ENCODE results near the gene PHACTR3. TPM values are rescaled to one million over a fixed set of nuclear protein-coding genes. Genes with fewer than 3 reads are reported as not detected.

Gene PHACTR3
- total RNA-seq, 1 experiment from 2014 or later, result 10.0 TPM

DNA sequence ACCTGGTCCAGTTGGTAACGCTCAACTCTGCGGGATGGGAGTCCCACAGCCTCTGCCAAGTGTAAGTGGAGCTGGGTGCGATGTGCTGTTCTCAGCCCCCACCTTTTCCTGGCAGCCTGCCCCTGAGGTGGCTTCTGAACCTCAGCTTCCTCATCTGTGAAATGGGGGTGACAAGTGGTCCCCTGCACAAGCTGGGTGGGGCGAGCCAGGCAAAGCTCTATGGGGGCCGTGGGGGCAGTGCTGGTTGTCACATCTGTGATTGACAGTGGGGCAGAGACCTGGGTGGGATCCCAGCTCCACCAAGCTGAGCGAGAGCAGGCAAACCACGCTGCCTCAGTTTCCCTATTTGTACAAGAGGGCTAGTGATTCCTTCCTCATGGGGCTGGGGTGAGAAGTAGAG, 166.5 kb downstream of the PHACTR3 start:
- CTCF ChIA-PET, result interaction anchor here (0.8 to 2.0 kb wide), 3 partner anchors 12 to 79 kb away, joined by 3 to 8 read pairs (median 3); no protein-coding TSS in a partner anchor
- Mint-ChIP-seq H3K9me3 (ENCODE audit: low read depth, unreplicated experiment) (no peaks in the 10 kb centered on the region), H3K4me1 (ENCODE audit: low read depth, unreplicated experiment) (peaks cover 47% of the 10 kb centered on the region), H3K4me3 (ENCODE audit: low read depth, unreplicated experiment) (no peak overlapping the region), H3K27me3 (ENCODE audit: unreplicated experiment) (peaks cover 25% of the 10 kb centered on the region), H3K36me3 (ENCODE audit: insufficient read depth, unreplicated experiment) (peaks cover 6% of the 10 kb centered on the region), H3K27ac (ENCODE audit: unreplicated experiment) (no peak overlapping the region)
- intact Hi-C loops (cut with micrococcal nuclease; ENCODE audit: unreplicated experiment), result loop anchor here (5.0 kb wide), 1 partner anchor 151 kb away; no protein-coding TSS in a partner anchor
- DNase-seq, result no peak
- no TSS peak for BruUV-seq (replicated peaks)
- TF ChIP-seq, protein P1, sequence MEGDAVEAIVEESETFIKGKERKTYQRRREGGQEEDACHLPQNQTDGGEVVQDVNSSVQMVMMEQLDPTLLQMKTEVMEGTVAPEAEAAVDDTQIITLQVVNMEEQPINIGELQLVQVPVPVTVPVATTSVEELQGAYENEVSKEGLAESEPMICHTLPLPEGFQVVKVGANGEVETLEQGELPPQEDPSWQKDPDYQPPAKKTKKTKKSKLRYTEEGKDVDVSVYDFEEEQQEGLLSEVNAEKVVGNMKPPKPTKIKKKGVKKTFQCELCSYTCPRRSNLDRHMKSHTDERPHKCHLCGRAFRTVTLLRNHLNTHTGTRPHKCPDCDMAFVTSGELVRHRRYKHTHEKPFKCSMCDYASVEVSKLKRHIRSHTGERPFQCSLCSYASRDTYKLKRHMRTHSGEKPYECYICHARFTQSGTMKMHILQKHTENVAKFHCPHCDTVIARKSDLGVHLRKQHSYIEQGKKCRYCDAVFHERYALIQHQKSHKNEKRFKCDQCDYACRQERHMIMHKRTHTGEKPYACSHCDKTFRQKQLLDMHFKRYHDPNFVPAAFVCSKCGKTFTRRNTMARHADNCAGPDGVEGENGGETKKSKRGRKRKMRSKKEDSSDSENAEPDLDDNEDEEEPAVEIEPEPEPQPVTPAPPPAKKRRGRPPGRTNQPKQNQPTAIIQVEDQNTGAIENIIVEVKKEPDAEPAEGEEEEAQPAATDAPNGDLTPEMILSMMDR (IDR thresholded peaks at IDR 0.05; ENCODE audit: unreplicated experiment), result no peak

DNA sequence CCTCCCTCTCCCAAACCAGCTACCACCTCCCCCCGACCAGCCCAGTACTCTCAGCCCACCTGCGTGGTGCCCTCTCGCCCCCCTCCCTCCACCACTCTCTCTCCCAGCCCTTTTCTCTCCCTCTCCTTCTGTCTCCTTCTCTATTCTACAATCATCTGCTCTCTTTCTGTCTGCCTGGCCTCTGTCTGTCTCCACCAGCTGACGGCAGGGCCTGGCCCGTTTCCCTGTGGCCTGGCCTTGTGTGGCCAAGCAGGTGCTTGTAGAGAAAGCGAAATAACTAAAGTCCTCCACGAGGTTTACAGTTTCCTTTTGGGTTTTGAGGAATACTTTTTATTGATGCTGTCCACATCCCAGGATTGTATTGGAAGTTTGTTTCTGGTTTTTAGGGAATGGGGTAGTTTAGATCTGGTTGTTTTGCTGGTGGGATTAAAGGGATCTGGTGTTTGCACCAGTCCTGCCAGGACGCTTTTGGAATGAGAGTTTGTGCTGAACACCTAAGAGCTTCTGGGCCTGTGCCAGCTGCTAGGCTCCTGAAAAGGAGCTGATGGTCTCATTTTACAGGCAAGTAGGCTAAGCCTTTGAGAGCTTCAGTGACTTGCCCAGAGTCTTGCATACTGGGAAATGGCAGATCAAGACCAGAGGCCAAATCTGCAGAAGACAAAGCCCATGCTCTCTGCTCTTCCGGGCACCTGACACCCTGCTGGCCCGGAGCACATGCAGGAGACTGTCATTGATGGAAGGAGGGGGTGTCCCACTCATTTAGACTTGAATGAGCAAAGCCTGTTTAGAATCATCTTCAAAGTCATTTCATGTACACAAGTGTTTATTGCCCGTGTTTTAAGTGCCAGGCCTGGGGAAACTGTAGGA, 167.4 kb downstream of the PHACTR3 start:
- intact Hi-C loops (cut with micrococcal nuclease; ENCODE audit: unreplicated experiment), result loop anchor here (5.0 kb wide), 1 partner anchor 151 kb away; no protein-coding TSS in a partner anchor
- Mint-ChIP-seq H3K4me3 (ENCODE audit: low read depth, unreplicated experiment) (no peak overlapping the region), H3K9me3 (ENCODE audit: low read depth, unreplicated experiment) (no peaks in the 10 kb centered on the region), H3K36me3 (ENCODE audit: insufficient read depth, unreplicated experiment) (peaks cover 6% of the 10 kb centered on the region), H3K27me3 (ENCODE audit: unreplicated experiment) (peaks cover 16% of the 10 kb centered on the region), H3K27ac (ENCODE audit: unreplicated experiment) (no peak overlapping the region), H3K4me1 (ENCODE audit: low read depth, unreplicated experiment) (peaks cover 47% of the 10 kb centered on the region)
- BruUV-seq (replicated peaks), result no TSS peak
- CTCF ChIA-PET, result interaction anchor here (0.8 to 2.0 kb wide), 6 partner anchors 9 to 78 kb away, joined by 3 to 8 read pairs (median 3); no protein-coding TSS in a partner anchor
- no peak for DNase-seq
- TF ChIP-seq, protein P1 (IDR thresholded peaks at IDR 0.05; ENCODE audit: unreplicated experiment), result no peak

- Mint-ChIP-seq H3K27ac (ENCODE audit: unreplicated experiment) (no peak overlapping the region), H3K27me3 (ENCODE audit: unreplicated experiment) (peaks cover 10% of the 10 kb centered on the region), H3K4me3 (ENCODE audit: low read depth, unreplicated experiment) (no peak overlapping the region), H3K4me1 (ENCODE audit: low read depth, unreplicated experiment) (peaks cover 47% of the 10 kb centered on the region), H3K9me3 (ENCODE audit: low read depth, unreplicated experiment) (no peaks in the 10 kb centered on the region), H3K36me3 (ENCODE audit: insufficient read depth, unreplicated experiment) (peaks cover 6% of the 10 kb centered on the region)
- CTCF ChIA-PET, result interaction anchor here (0.8 to 2.0 kb wide), 6 partner anchors 8 to 78 kb away, joined by 3 to 8 read pairs (median 3); no protein-coding TSS in a partner anchor
- no TSS peak for BruUV-seq (replicated peaks)
- intact Hi-C loops (cut with micrococcal nuclease; ENCODE audit: unreplicated experiment), result loop anchor here (5.0 kb wide), 1 partner anchor 150 kb away; no protein-coding TSS in a partner anchor
- TF ChIP-seq, protein P1 (IDR thresholded peaks at IDR 0.05; ENCODE audit: unreplicated experiment), result no peak
- no peak for DNase-seq
Observed at GRCh38 chr20:59772373-59772705, 168.0 kb downstream of the PHACTR3 start.

- no peaks in the 10 kb centered on the region for H3K9me3 Mint-ChIP-seq (ENCODE audit: low read depth, unreplicated experiment)
- peak; percentile 78 for DNase-seq
- CTCF ChIA-PET, result interaction anchor here (0.6 to 1.6 kb wide), 5 partner anchors 10 to 1786 kb away, joined by 3 to 8 read pairs (median 4); no protein-coding TSS in a partner anchor
- H3K27ac Mint-ChIP-seq (ENCODE audit: unreplicated experiment), result no peak overlapping the region
- peaks cover 6% of the 10 kb centered on the region for H3K36me3 Mint-ChIP-seq (ENCODE audit: insufficient read depth, unreplicated experiment)
- no TSS peak for BruUV-seq (replicated peaks)
- H3K4me3 Mint-ChIP-seq (ENCODE audit: low read depth, unreplicated experiment), result no peak overlapping the region
- H3K4me1 Mint-ChIP-seq (ENCODE audit: low read depth, unreplicated experiment), result peaks cover 47% of the 10 kb centered on the region
- H3K27me3 Mint-ChIP-seq (ENCODE audit: unreplicated experiment), result peaks cover 1% of the 10 kb centered on the region
- intact Hi-C loops (cut with micrococcal nuclease; ENCODE audit: unreplicated experiment), result loop anchor here (5.0 kb wide), 1 partner anchor 149 kb away; no protein-coding TSS in a partner anchor
- TF ChIP-seq, protein P1 (IDR thresholded peaks at IDR 0.05; ENCODE audit: unreplicated experiment), result no peak
Observed at GRCh38 chr20:59772931-59773913, 168.9 kb downstream of the PHACTR3 start.
